HEK293T (cell line): ENCODE measurements around the gene MGMT.

Experiments
- BHLHE40 ChIP-seq: fragments of 450-650 bp; IDR thresholded peaks from 2 replicates; pipeline ENCODE4 v1.6.1; 2016; ENCODE audit warnings: mild to moderate bottlenecking, moderate library complexity, borderline replicate concordance
- CTBP1 ChIP-seq: fragments of 450-650 bp; IDR thresholded peaks from 2 replicates; pipeline ENCODE4 v1.6.1; 2016; ENCODE audit warnings: borderline replicate concordance
- FOXA1 ChIP-seq: fragments of 450-650 bp; IDR thresholded peaks from 2 replicates; pipeline ENCODE4 v1.6.1; 2016; ENCODE audit warnings: mild to moderate bottlenecking
- FOXK2 ChIP-seq: fragments of 450-650 bp; IDR thresholded peaks from 2 replicates; pipeline ENCODE4 v1.6.1; 2016; ENCODE audit warnings: mild to moderate bottlenecking
- L3MBTL2 ChIP-seq: fragments of 450-650 bp; conservative IDR thresholded peaks from 2 replicates; pipeline ENCODE4 v1.6.1; 2016; ENCODE audit warnings: mild to moderate bottlenecking
- LEF1 ChIP-seq: fragments of 450-650 bp; IDR thresholded peaks from 2 replicates; pipeline ENCODE4 v1.6.1; 2017; ENCODE audit warnings: mild to moderate bottlenecking, borderline replicate concordance
- SP1 ChIP-seq: fragments of 450-650 bp; IDR thresholded peaks from 2 replicates; pipeline ENCODE4 v1.6.1; 2017
- SUZ12 ChIP-seq: fragments of 450-650 bp; IDR thresholded peaks from 2 replicates; pipeline ENCODE4 v1.6.1; 2016; ENCODE audit warnings: mild to moderate bottlenecking
- TARDBP ChIP-seq: fragments of 450-650 bp; IDR thresholded peaks from 2 replicates; pipeline ENCODE4 v1.6.1; 2016
- ZNF384 ChIP-seq: fragments of 450-650 bp; IDR thresholded peaks from 2 replicates; pipeline ENCODE4 v1.6.1; 2016
- TF ChIP-seq, protein P1 (sequence below): fragments of 450-650 bp; IDR thresholded peaks from 2 replicates; pipeline ENCODE4 v1.6.1; 2016

DNA sequence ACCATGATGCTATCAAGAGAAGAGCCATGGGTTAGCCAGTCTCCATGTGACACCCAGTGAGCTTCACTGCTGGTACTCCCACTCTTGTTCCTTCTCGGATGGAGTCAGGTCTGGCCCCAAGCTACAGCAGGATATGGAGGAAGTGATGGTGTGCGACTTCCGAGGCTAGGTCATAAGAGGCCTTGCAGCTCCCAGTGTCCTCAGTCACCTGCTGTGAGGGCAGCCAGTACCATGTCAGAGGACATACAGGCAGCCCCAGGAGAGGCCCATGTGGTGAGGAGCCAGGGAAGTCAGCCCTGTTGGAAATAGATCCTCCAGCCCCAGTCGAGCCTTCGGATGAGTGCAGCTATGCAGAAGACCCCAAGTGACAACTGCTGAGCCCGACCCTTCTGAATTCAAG lies 260.0 kb downstream of the MGMT start:
- no peak for TF ChIP-seq ZNF384
- no peak for TF ChIP-seq BHLHE40
- TF ChIP-seq FOXK2, result no peak
- TF ChIP-seq, protein P1, sequence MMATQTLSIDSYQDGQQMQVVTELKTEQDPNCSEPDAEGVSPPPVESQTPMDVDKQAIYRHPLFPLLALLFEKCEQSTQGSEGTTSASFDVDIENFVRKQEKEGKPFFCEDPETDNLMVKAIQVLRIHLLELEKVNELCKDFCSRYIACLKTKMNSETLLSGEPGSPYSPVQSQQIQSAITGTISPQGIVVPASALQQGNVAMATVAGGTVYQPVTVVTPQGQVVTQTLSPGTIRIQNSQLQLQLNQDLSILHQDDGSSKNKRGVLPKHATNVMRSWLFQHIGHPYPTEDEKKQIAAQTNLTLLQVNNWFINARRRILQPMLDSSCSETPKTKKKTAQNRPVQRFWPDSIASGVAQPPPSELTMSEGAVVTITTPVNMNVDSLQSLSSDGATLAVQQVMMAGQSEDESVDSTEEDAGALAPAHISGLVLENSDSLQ, result no peak
- no peak for TF ChIP-seq FOXA1
- no peak for TF ChIP-seq LEF1
- TF ChIP-seq L3MBTL2, result no peak
- no peak for TF ChIP-seq SUZ12
- no peak for TF ChIP-seq CTBP1
- no peak for TF ChIP-seq SP1
- TF ChIP-seq TARDBP, result no peak
